Measurements from ENCODE around the gene EIF2A.

Gene EIF2A

GRCh38 chr3:150546226-150547044 lies at the start of gene EIF2A, which contains the start of gene SERP1:
EIF2A (plus strand) TSS chr3:150546787; CDS start chr3:150546803, 16 bp downstream.
SERP1 (minus strand) TSS chr3:150546496; CDS start chr3:150546135, 361 bp downstream.
- no peak for TF ChIP-seq CTCF (IDR thresholded peaks at IDR 0.05)

- no peak for TF ChIP-seq CTCF (IDR thresholded peaks at IDR 0.05)
These were observed 48.6 kb upstream of the EIF2A start for GRCh38 chr3:150497956-150498355.

- no peak for TF ChIP-seq CTCF (IDR thresholded peaks at IDR 0.05)
These were observed 43.0 kb upstream of the EIF2A start for GRCh38 chr3:150503402-150504099.

- TF ChIP-seq CTCF (IDR thresholded peaks at IDR 0.05) = no peak
These were observed 42.1 kb upstream of the EIF2A start for GRCh38 chr3:150504483-150504882.

GRCh38 chr3:150508401-150508800 lies 38.2 kb upstream of the EIF2A start:
- TF ChIP-seq CTCF (IDR thresholded peaks at IDR 0.05) = no peak

- TF ChIP-seq CTCF (IDR thresholded peaks at IDR 0.05) = no peak
These were observed 36.8 kb upstream of the EIF2A start for GRCh38 chr3:150509780-150510179.

GRCh38 chr3:150511122-150511821 lies 35.3 kb upstream of the EIF2A start:
- no peak for TF ChIP-seq CTCF (IDR thresholded peaks at IDR 0.05)

All from LNCAP (cell line).